CD4-positive, alpha-beta T cell treated with Interleukin-6 at 100 ng/mL for 8 hours (primary cell): ENCODE results near the gene ZFPM1.
"Not testable (repeated sequence)": the region's sequence is repeated elsewhere in the genome, so short reads cannot be mapped to it uniquely, and the experiment has no call there.

Experiments used
- DNase-seq: peaks from one replicate; pipeline ENCODE4 v3.0.0-alpha.2; 2020; ENCODE audit warnings: mixed read lengths, low spot score

ZFPM1 gene

DNA sequence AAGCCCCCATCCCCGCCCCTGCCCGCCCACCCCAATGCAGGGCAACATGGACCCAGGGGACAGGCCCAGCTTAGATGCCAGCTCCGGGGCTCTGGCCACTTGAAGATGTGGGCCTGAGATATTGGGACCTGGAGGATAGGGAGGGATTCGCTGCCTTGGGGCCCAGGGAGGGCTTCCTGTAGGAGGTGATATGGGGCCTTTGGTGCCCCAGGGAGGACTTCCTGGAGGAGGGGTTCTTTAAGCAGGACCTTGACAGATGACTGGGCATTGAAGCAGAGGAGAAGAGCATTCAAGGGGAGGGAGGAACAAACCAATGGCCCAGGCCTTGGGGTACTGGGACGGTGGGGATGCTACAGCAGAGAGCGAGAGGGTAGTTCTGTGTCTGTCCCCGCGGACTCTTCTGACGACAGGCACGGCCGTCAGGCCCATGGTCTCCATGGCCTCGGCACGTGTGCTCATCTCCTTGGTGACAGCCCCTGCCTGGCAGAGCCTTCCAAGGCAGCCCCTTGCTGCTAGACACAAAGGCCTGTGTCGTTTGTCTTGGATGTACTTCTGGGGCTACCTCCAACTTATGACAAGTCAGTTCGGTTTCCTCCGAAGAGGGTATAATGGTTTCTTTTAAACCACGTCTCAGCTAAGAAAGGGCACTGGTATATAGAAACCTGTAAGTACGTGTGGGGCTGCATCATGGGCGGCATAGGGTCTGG is 61.6 kb downstream of the ZFPM1 start:
- DNase-seq: no peak

DNA sequence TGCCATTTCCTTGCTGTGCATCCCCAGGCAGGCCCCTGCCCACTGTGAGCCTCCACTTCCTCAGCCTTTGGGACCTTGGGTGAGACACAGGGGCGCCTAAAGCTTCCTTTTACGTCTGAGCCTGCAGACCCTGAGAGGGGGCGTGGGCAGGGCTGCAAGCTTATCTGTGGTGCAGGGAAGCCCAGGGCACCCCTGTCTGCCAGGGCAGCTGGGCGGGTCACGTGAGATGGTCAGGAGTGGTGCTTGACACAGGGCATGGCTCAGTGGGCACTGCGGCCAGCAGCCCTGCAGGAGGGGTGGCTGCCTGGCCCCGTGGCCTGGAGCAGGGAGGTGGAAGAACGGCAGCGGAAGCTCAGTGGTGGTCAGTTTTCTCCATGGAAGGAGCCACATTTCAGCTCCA is 62.3 kb downstream of the ZFPM1 start:
- DNase-seq: no peak

- DNase-seq: no peak
Observed at GRCh38 chr16:88515925-88516594, 63.0 kb downstream of the ZFPM1 start.

GRCh38 chr16:88516601-88517061 is 63.6 kb downstream of the ZFPM1 start:
- DNase-seq: no peak

- not testable (repeated sequence) for DNase-seq
Observed at GRCh38 chr16:88517208-88517774, 64.2 kb downstream of the ZFPM1 start.

GRCh38 chr16:88518411-88519111 is 65.5 kb downstream of the ZFPM1 start:
- not testable (repeated sequence) for DNase-seq

DNA sequence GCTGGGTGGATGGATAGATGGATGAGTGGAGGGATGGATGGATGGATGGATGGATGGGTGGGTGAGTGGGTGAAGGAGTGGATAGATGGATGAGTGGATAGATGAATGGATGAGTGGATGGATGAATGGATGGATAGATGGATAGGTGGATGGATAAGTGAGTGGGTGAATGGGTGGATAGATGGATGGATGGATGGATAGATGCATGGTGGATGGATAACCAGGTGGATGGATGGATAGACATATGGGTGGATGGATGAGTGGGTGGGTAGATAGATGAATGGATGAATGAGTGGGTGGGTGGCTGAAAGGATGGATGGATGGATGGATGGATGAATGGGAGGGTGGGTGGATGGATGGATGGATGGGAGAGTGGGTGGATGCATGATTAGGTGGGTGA is 66.2 kb downstream of the ZFPM1 start:
- DNase-seq: no peak

DNA sequence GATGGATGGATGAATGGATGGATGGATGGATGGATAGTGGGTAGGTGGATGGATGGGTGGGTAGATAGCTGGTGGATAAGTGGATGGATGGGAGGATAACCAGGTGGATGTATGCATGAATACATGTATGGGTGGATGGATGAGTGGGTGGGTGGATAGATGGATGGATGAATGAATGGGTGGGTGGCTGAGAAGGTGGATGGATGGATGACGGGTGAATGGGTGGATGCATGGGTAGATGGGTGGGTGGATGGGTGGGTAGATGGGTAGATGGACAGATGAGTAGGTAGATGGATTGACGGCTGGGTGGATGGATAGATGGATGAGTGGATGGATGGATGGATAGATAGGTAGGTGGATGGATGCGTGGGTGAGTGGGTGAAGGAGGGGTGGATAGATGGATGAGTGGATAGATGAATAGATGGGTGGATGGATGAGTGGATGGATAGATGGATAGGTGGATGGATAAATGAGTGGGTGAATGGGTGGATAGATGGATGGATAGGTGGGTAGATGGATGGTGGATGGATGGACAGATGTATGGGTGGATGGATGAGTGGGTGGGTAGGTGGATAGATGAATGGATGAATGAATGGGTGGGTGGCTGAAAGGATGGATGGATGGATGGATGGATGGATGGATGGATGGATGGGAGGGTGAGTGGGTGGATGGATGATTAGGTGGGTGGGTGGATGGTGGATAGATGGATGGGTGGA is 67.0 kb downstream of the ZFPM1 start:
- DNase-seq: no peak

DNA sequence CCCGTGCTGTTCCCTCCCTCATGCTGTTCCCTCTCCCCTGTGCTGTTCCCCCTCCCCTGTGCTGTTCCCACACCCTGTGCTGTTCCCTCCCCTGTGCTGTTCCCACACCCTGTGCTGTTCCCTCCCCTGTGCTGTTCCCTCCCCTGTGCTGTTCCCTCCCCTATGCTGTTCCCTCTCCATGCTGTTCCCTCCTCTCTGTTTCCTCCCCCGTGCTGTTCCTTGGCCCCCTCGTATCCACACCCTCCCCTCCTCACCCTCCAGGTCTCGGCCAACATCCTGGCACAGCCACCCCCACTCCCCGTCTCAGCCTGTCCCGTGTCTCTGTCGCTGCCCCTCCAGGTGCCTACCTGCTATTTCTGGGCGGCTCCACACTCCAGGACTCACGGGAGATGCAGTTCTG is 68.6 kb downstream of the ZFPM1 start:
- no peak for DNase-seq

GRCh38 chr16:88522276-88522949 is 69.3 kb downstream of the ZFPM1 start:
- DNase-seq: no peak

- no peak for DNase-seq
Observed at GRCh38 chr16:88523309-88524161, 70.5 kb downstream of the ZFPM1 start.

GRCh38 chr16:88524274-88524972 is 71.3 kb downstream of the ZFPM1 start:
- DNase-seq: no peak

DNA sequence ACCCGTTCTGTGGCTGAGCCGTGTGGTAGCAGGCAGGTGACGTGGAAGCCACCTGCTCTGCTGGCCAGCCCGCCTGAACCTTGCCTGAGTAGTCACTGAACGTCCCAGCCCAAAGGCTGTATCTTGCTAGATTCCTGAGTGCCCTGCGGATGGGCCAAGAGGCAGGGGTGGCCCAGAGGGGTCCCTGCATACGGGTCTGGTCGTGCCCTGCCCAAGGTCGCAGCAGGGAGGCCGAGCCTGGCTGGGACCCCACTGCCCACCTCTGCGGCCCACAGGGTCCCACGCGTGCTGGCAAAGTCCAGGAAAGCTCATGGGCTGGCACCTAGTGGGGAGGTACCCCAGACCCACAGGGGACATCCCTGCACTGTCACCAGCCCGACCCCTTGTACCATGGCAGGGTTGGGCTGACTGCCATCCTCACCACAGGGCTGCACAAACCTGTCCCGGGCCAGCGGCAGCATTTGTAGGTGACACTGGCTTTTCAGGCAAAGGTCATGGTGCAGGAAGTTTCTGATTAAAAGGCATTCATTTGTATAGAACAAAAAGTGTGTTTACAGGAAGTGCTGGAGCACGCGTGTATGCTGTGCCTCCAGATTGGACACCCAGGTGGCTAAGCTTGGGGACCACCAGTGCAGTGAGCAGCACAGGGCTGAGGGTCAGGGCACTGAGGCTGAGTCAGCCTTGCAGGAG is 72.0 kb downstream of the ZFPM1 start:
- DNase-seq: no peak

DNA sequence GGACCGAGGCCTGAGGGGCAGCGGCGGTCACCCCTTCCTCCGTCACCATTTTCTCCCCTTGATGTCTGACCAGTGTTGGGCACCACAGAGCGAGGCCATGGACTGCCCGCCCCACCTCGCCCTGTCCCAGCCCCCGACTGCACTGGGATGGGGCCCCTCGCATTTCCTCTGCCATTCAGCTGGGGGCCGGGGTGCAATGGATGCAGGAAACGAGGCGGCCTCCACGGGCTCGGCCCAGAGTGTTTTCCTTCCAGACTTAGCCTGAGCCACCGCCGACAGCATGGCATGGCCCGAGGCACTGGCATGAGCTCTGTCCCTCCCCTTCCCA is 72.5 kb downstream of the ZFPM1 start:
- DNase-seq: no peak

DNA sequence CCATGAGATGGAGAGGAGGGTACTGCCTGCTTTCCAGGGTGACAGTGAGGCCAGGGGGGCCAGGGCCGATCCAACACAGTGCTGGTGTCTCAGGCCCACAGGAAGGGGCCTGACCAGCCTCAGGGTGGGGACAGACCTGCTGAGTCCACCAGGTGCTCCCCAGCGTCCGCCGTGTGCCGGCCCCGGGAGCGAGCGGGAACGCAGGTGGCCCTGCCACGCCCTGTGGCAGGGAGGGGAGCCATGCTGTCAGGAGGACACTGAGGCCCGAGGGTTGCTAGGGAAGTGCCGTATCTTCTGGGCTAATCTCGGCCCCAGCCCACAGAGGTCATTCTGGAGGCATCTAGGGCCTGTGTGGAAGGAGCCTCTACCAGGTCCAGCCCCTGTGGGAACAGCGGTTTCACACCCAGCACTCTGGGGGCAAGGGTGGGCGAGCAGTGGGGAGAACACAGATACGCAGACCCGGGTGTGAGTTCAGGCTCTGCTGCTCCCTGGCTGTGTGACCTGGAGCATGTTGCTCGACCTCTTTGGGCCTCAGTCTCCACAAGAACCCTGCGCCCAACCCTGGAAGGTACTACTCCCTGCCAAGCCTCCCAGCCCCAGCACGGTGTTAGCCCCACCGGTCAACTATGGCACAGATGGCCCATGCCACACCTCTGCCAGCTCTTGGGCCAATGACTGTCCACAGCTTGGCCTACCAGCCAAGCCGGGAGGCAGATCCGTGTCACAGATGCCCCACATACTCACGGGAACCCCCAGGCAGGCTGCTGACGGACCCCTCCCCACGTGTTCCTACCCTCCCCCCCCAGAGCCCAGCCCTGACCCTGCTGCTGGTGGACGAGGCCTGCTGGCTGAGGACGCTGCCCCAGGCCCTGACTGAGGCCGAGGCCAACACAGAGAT is 73.2 kb downstream of the ZFPM1 start:
- no peak for DNase-seq

- DNase-seq: no peak
Observed at GRCh38 chr16:88526906-88527185, 73.8 kb downstream of the ZFPM1 start.

DNA sequence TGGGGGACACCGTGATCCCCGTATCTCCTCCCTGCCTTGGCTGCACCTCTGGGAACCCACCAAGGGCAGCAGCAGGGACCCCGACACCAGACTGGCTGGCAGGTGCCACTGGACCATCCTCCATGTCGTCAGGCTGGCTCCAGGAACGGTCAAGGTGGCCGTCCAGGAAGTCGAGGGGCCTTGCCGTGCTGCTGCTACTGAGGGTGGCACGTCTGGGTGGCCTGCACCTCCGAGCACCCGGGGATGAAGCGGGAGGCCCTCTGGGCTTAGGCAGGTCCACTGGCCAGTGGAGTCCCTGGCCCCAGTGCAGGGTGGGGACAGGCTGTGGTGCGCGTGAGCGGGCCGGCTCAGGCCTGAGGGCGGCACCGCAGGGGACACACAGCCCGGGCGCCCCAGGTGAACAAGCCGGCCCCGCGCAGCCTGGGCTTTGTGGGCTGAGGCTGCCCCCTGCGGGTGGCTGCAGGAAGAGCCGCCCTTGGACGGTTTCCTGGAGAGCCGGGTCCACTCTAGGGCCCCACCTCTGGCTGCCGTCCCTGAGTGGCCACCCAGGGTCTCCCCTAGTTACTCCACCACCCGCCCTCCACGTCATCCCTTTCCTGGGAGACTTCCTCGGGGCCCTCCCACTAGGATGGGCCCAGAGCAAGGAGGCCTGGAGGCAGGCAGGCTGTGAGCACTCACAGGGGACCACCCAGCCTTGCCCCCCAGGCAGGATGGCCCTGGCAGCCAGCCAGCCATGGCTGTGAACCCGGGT is 74.3 kb downstream of the ZFPM1 start:
- DNase-seq: peak; percentile 51
